HL-60 (cell line): ENCODE measurements around the gene MYRFL.

Experiments
- DNase-seq, 2 experiments: peaks; one replicate each; pipeline ENCODE4 v3.0.0-alpha.2; 2010 to 2020; ENCODE audit warnings: low read depth in 1 of 2, low spot score in 1 of 2
- H3K27ac ChIP-seq: fragments of 250-450 bp; sonication (Bioruptor Pico); replicated peaks from 2 replicates; pipeline ENCODE4 v1.5.1; 2020; ENCODE audit warnings: mild to moderate bottlenecking, moderate library complexity
- H3K27me3 ChIP-seq: fragments of 250-450 bp; sonication (Bioruptor Pico); 2 replicates; pipeline ENCODE4 v1.5.1; 2021; ENCODE audit warnings: mild to moderate bottlenecking, moderate library complexity; ENCODE audit not compliant: insufficient read depth, poor library complexity, severe bottlenecking
- H3K4me3 ChIP-seq: replicated peaks from 2 replicates; pipeline ENCODE4 v1.5.1; 2011; ENCODE audit warnings: mild to moderate bottlenecking, control low read depth, low read length; ENCODE audit not compliant: insufficient read depth
- GABPA ChIP-seq: IDR thresholded peaks from 2 replicates; pipeline ENCODE4 v1.6.1; 2012; ENCODE audit warnings: low read depth
- POLR2AphosphoS5 ChIP-seq: IDR thresholded peaks from 2 replicates; pipeline ENCODE4 v1.6.1; 2012; ENCODE audit warnings: low read depth
- SPI1 ChIP-seq: IDR thresholded peaks from 2 replicates; pipeline ENCODE4 v1.6.1; 2012; ENCODE audit warnings: low read depth, mild to moderate bottlenecking, borderline replicate concordance
- TF ChIP-seq, protein P1 (sequence below): IDR thresholded peaks from 2 replicates; pipeline ENCODE4 v1.6.1; 2012; ENCODE audit warnings: low read depth; ENCODE audit not compliant: insufficient replicate concordance
- TF ChIP-seq, protein P2 (sequence below): IDR thresholded peaks from one replicate; pipeline ENCODE4 v1.5.1; 2011; ENCODE audit warnings: low read length, control low read depth, inconsistent platforms; ENCODE audit not compliant: insufficient read depth

The MYRFL gene

DNA sequence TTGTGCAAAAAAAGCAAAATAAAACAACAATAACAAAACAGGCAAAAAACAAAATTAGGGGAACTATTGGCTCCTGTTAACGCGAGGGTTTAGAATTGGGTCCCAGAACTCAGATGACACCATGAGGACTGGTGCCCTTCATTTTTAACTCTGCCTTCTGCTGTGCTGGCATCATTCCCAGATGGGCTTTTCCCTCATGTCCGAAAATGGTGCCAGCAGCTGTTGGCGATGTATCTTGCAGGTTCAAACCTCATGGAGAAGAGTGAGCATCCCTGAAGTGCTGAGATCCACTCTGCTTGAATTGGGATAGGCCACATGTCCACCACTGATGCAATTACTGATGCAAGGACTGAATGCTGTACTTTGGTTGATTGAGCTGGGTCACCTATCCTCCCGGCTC, 61.1 kb downstream of the MYRFL start:
- Histone ChIP-seq H3K27me3 (peaks cover 5% of the 10 kb centered on the region), H3K27ac (no peak overlapping the region), H3K4me3 (no peak overlapping the region)
- TF ChIP-seq, protein P1, sequence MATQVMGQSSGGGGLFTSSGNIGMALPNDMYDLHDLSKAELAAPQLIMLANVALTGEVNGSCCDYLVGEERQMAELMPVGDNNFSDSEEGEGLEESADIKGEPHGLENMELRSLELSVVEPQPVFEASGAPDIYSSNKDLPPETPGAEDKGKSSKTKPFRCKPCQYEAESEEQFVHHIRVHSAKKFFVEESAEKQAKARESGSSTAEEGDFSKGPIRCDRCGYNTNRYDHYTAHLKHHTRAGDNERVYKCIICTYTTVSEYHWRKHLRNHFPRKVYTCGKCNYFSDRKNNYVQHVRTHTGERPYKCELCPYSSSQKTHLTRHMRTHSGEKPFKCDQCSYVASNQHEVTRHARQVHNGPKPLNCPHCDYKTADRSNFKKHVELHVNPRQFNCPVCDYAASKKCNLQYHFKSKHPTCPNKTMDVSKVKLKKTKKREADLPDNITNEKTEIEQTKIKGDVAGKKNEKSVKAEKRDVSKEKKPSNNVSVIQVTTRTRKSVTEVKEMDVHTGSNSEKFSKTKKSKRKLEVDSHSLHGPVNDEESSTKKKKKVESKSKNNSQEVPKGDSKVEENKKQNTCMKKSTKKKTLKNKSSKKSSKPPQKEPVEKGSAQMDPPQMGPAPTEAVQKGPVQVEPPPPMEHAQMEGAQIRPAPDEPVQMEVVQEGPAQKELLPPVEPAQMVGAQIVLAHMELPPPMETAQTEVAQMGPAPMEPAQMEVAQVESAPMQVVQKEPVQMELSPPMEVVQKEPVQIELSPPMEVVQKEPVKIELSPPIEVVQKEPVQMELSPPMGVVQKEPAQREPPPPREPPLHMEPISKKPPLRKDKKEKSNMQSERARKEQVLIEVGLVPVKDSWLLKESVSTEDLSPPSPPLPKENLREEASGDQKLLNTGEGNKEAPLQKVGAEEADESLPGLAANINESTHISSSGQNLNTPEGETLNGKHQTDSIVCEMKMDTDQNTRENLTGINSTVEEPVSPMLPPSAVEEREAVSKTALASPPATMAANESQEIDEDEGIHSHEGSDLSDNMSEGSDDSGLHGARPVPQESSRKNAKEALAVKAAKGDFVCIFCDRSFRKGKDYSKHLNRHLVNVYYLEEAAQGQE: no peak
- TF ChIP-seq, protein P2, sequence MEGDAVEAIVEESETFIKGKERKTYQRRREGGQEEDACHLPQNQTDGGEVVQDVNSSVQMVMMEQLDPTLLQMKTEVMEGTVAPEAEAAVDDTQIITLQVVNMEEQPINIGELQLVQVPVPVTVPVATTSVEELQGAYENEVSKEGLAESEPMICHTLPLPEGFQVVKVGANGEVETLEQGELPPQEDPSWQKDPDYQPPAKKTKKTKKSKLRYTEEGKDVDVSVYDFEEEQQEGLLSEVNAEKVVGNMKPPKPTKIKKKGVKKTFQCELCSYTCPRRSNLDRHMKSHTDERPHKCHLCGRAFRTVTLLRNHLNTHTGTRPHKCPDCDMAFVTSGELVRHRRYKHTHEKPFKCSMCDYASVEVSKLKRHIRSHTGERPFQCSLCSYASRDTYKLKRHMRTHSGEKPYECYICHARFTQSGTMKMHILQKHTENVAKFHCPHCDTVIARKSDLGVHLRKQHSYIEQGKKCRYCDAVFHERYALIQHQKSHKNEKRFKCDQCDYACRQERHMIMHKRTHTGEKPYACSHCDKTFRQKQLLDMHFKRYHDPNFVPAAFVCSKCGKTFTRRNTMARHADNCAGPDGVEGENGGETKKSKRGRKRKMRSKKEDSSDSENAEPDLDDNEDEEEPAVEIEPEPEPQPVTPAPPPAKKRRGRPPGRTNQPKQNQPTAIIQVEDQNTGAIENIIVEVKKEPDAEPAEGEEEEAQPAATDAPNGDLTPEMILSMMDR: no peak
- no peak for TF ChIP-seq GABPA
- TF ChIP-seq SPI1: no peak
- no peak for TF ChIP-seq POLR2AphosphoS5
- no peak for DNase-seq

DNA sequence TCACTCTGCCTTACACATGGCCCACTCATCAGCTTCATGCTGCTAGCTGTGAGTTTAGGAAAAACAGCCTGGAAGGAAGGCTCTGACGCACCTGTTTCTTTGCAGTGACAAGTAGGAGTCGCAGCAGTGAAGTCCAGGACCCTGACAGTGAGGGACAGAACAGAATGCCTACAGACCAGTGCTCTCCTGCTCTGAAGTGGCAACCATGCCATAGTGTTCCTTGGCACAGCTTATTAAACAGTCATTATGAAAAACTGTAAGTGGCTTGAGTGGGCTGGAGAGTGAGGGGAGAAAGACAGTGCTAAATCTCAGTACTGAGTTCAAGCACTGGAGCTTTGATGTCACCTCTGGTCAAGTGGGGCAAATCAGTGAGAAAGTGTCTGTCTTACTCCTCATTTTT, 61.7 kb downstream of the MYRFL start:
- TF ChIP-seq, protein P2: no peak
- TF ChIP-seq, protein P1: no peak
- TF ChIP-seq POLR2AphosphoS5: no peak
- no peak for TF ChIP-seq GABPA
- TF ChIP-seq SPI1: no peak
- no peak for DNase-seq
- H3K27me3 ChIP-seq: peaks cover 5% of the 10 kb centered on the region
- no peak overlapping the region for H3K4me3 ChIP-seq
- no peak overlapping the region for H3K27ac ChIP-seq

DNA sequence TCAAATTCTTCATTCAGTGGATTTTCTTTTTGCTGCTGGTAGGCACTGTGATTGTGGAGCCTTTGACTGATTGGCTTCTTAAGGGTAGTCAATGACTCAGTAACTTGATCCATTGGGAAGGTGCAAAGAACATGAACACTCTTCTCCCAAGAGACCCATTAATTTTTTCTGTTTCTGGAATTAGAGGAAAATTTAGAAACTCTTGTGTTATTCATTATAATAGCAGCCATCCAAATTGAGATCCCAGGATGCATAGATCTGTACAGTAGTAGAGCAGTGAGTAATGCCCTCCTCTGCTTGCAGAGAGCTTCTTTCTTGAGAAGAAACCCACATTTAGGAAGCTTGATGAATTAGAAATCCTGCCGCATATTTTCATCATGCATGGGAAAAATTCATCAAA, 63.9 kb downstream of the MYRFL start:
- H3K4me3 ChIP-seq: no peak overlapping the region
- H3K27me3 ChIP-seq: peaks cover 5% of the 10 kb centered on the region
- H3K27ac ChIP-seq: no peak overlapping the region
- no peak for TF ChIP-seq POLR2AphosphoS5
- TF ChIP-seq, protein P1: no peak
- no peak for TF ChIP-seq GABPA
- TF ChIP-seq, protein P2: no peak
- TF ChIP-seq SPI1: no peak
- DNase-seq: no peak
